ENCODE measurements around the gene ADGRV1. TPM values are rescaled to one million over a fixed set of nuclear protein-coding genes. Genes with fewer than 3 reads are reported as not detected.
A peak's percentile ranks its signal among the peaks of the same experiment; 100 is the strongest.

ADGRV1 gene
- total and polyA plus RNA-seq, 2 donors (not counting 3 experiments of a cell fraction or from before 2014, with no cell fraction given): 0.11 to 0.55 TPM

GRCh38 chr5:90982576-90982975 is 424.0 kb downstream of the ADGRV1 start:
- Histone ChIP-seq H3K36me3 (ENCODE audit: control insufficient read depth in 2 of 2, extremely low read depth in 1 of 2, insufficient read depth in 2 of 2, low read length in 2 of 2) (no peaks in the 10 kb centered on the region), H4K20me1 (replicated peaks; ENCODE audit: control insufficient read depth, extremely low read depth, insufficient read depth, low read length) (no peaks in the 10 kb centered on the region), H3K79me2 (ENCODE audit: control insufficient read depth, insufficient read depth, low read length) (no peaks in the 10 kb centered on the region), H3K27me3 (ENCODE audit: control insufficient read depth in 2 of 2, insufficient read depth in 2 of 2, low read length in 2 of 2) (no peaks in the 10 kb centered on the region), H3K27ac (ENCODE audit: insufficient read depth, low read depth, low read length) (no peak overlapping the region), H3K9me1 (replicated peaks; ENCODE audit: control insufficient read depth, extremely low read depth, insufficient read depth, low read length) (no peaks in the 10 kb centered on the region), H3K4me2 (ENCODE audit: insufficient read depth, low read length) (no peak overlapping the region), H3K4me1 (ENCODE audit: control insufficient read depth, extremely low read depth, insufficient read depth, low read length) (no peaks in the 10 kb centered on the region), H3K4me3 (replicated peaks in 1 of 3; ENCODE audit: insufficient read depth in 1 of 3, low read depth in 1 of 3, low read length in 3 of 3) (no peak overlapping the region), H2AFZ (ENCODE audit: low read depth, low read length) (no peak overlapping the region), H3K9me3 (replicated peaks; ENCODE audit: control insufficient read depth, insufficient read depth, low read length) (no peaks in the 10 kb centered on the region), H3K9ac (replicated peaks; ENCODE audit: extremely low read depth, insufficient read depth, low read length) (no peak overlapping the region)
- BruUV-seq (replicated peaks): no TSS peak
- dilution Hi-C loops (cut with MboI; ENCODE audit: extremely low pct_ligation_motif_present, low sequenced_read_pairs) (no loop called here), intact Hi-C loops (cut with micrococcal nuclease) (no loop called here)
- TF ChIP-seq CTCF (IDR thresholded peaks at IDR 0.05; ENCODE audit: extremely low read depth in 1 of 2, insufficient read depth in 1 of 2, low read depth in 1 of 2, low read length in 2 of 2) (no peak), POLR2AphosphoS5 (IDR thresholded peaks at IDR 0.05; ENCODE audit: insufficient read depth, low read depth, low read length) (no peak), MYC (IDR thresholded peaks at IDR 0.05; ENCODE audit: low read depth, low read length) (no peak), FOS (IDR thresholded peaks at IDR 0.05; ENCODE audit: borderline replicate concordance, insufficient read depth, low read length) (no peak)
- FAIRE-seq: no peak
- DNase-seq (ENCODE audit: low read depth, low spot score): no peak
- ChIA-PET POLR2A (no interaction called here), CTCF (interaction anchor here (0.8 to 2.3 kb wide), 7 partner anchors 9 to 117 kb away, joined by 3 to 8 read pairs (median 4); no protein-coding TSS in a partner anchor)

- Histone ChIP-seq H2AFZ (ENCODE audit: low read depth, low read length) (peak overlapping the region; percentile 38), H3K27me3 (ENCODE audit: control insufficient read depth in 2 of 2, insufficient read depth in 2 of 2, low read length in 2 of 2) (no peaks in the 10 kb centered on the region), H3K9me3 (replicated peaks; ENCODE audit: control insufficient read depth, insufficient read depth, low read length) (no peaks in the 10 kb centered on the region), H3K4me1 (ENCODE audit: control insufficient read depth, extremely low read depth, insufficient read depth, low read length) (no peaks in the 10 kb centered on the region), H3K36me3 (ENCODE audit: control insufficient read depth in 2 of 2, extremely low read depth in 1 of 2, insufficient read depth in 2 of 2, low read length in 2 of 2) (no peaks in the 10 kb centered on the region), H3K9ac (replicated peaks; ENCODE audit: extremely low read depth, insufficient read depth, low read length) (no peak overlapping the region), H3K9me1 (replicated peaks; ENCODE audit: control insufficient read depth, extremely low read depth, insufficient read depth, low read length) (no peaks in the 10 kb centered on the region), H3K27ac (ENCODE audit: insufficient read depth, low read depth, low read length) (no peak overlapping the region), H4K20me1 (replicated peaks; ENCODE audit: control insufficient read depth, extremely low read depth, insufficient read depth, low read length) (no peaks in the 10 kb centered on the region), H3K79me2 (ENCODE audit: control insufficient read depth, insufficient read depth, low read length) (no peaks in the 10 kb centered on the region), H3K4me2 (ENCODE audit: insufficient read depth, low read length) (no peak overlapping the region), H3K4me3 (replicated peaks in 1 of 3; ENCODE audit: insufficient read depth in 1 of 3, low read depth in 1 of 3, low read length in 3 of 3) (no peak overlapping the region)
- BruUV-seq (replicated peaks): no TSS peak
- FAIRE-seq (no peak), DNase-seq (ENCODE audit: low read depth, low spot score) (peak; percentile 32)
- POLR2A ChIA-PET: interaction anchor here (0.6 kb wide), 1 partner anchor 46 kb away, joined by 13 read pairs; no protein-coding TSS in a partner anchor
- TF ChIP-seq FOS (IDR thresholded peaks at IDR 0.05; ENCODE audit: borderline replicate concordance, insufficient read depth, low read length) (peak; percentile 57), GATA2 (IDR thresholded peaks at IDR 0.05; ENCODE audit: insufficient read depth, insufficient read length, low read depth, low read length) (peak; percentile 76), MAX (IDR thresholded peaks at IDR 0.05; ENCODE audit: insufficient read depth, insufficient read length) (no peak)
- dilution Hi-C loops (cut with MboI; ENCODE audit: extremely low pct_ligation_motif_present, low sequenced_read_pairs) (no loop called here), intact Hi-C loops (cut with micrococcal nuclease) (no loop called here)
- CTCF ChIA-PET: interaction anchor here (0.8 to 2.3 kb wide), 7 partner anchors 9 to 117 kb away, joined by 3 to 8 read pairs (median 4); no protein-coding TSS in a partner anchor
Measured at GRCh38 chr5:90983148-90983547, 424.6 kb downstream of the ADGRV1 start.
